GM23338 (cell line): Measurements from ENCODE around the gene BMP15. TPM values are rescaled to one million over a fixed set of nuclear protein-coding genes. Genes with fewer than 3 reads are reported as not detected.

Source experiments
- ATAC-seq: fragments of 200-7000 bp; cut with Tn5 transposase; 3 replicates; pipeline ENCODE4 v1.9.1; 2020
- DNase-seq: peaks from one replicate; pipeline ENCODE4 v3.0.0-alpha.2; 2015; ENCODE audit warnings: low spot score
- H2AFZ ChIP-seq: fragments of 200-600 bp; sonication (generic); 2 replicates; pipeline ENCODE4 v1.8.0; 2016; ENCODE audit warnings: antibody characterized with exemption, mild to moderate bottlenecking, moderate library complexity
- H3F3A ChIP-seq: fragments of 200-600 bp; sonication (generic); replicated peaks from 2 replicates; pipeline ENCODE4 v1.8.0; 2017; ENCODE audit warnings: antibody characterized with exemption, mixed run types, low read depth
- H3K27ac ChIP-seq: fragments of 200-600 bp; sonication (generic); 2 replicates; pipeline ENCODE4 v1.6.1; 2016; ENCODE audit warnings: low read depth
- H3K27me3 ChIP-seq: fragments of 200-600 bp; sonication (generic); 2 replicates; pipeline ENCODE4 v1.8.0; 2016; ENCODE audit warnings: mild to moderate bottlenecking, mixed run types, moderate library complexity; ENCODE audit not compliant: insufficient read depth
- H3K36me3 ChIP-seq: fragments of 200-600 bp; sonication (generic); 2 replicates; pipeline ENCODE4 v1.8.0; 2016; ENCODE audit warnings: mild to moderate bottlenecking; ENCODE audit not compliant: insufficient read depth
- H3K4me1 ChIP-seq: fragments of 200-600 bp; sonication (generic); 2 replicates; pipeline ENCODE4 v1.8.0; 2016; ENCODE audit warnings: mild to moderate bottlenecking, moderate library complexity; ENCODE audit not compliant: insufficient read depth
- H3K4me2 ChIP-seq: fragments of 200-600 bp; sonication (generic); 2 replicates; pipeline ENCODE4 v1.7.1; 2017; ENCODE audit warnings: mixed run types
- H3K4me3 ChIP-seq: fragments of 200-600 bp; sonication (generic); 2 replicates; pipeline ENCODE4 v1.6.1; 2016; ENCODE audit warnings: mixed run types
- H3K79me2 ChIP-seq: fragments of 200-600 bp; sonication (generic); replicated peaks from 2 replicates; pipeline ENCODE4 v1.8.0; 2017; ENCODE audit warnings: mild to moderate bottlenecking; ENCODE audit not compliant: insufficient read depth
- H3K9me2 ChIP-seq: fragments of 200-600 bp; sonication (generic); 2 replicates; pipeline ENCODE4 v1.8.0; 2017; ENCODE audit not compliant: insufficient read depth
- H4K20me1 ChIP-seq: fragments of 200-600 bp; sonication (generic); replicated peaks from 2 replicates; pipeline ENCODE4 v1.8.0; 2017; ENCODE audit warnings: mild to moderate bottlenecking; ENCODE audit not compliant: insufficient read depth
- H3K27ac Mint-ChIP-seq: 2 replicates; pipeline ENCODE4 v1.8.0; 2020; ENCODE audit warnings: inconsistent platforms, mild to moderate bottlenecking, moderate library complexity, mixed read lengths
- H3K27me3 Mint-ChIP-seq: 3 replicates; pipeline ENCODE4 v1.8.0; 2022; ENCODE audit warnings: low read depth, mild to moderate bottlenecking, moderate library complexity, mixed read lengths, inconsistent platforms; ENCODE audit not compliant: insufficient read depth, poor library complexity
- H3K36me3 Mint-ChIP-seq: 3 replicates; pipeline ENCODE4 v1.8.0; 2021; ENCODE audit warnings: low read depth, mild to moderate bottlenecking, inconsistent platforms, moderate library complexity, mixed read lengths
- H3K4me1 Mint-ChIP-seq: 3 replicates; pipeline ENCODE4 v1.8.0; 2020; ENCODE audit warnings: mild to moderate bottlenecking, inconsistent platforms, mixed read lengths
- H3K4me3 Mint-ChIP-seq: 3 replicates; pipeline ENCODE4 v1.8.0; 2021; ENCODE audit warnings: moderate library complexity, mild to moderate bottlenecking, inconsistent platforms, mixed read lengths
- H3K9me3 Mint-ChIP-seq: 3 replicates; pipeline ENCODE4 v1.8.0; 2020; ENCODE audit warnings: moderate library complexity, mild to moderate bottlenecking, inconsistent platforms, mixed read lengths
- CTCF ChIP-seq, 2 experiments: fragments of 200-600 bp in 1 of 2; sonication (generic) in 1 of 2; conservative IDR thresholded peaks; 2 replicates each; pipeline versions ENCODE4 v1.5.1 to v1.6.1; 2016 to 2017; ENCODE audit warnings: antibody characterized with exemption in 2 of 2, low read depth in 2 of 2, mild to moderate bottlenecking in 2 of 2, moderate library complexity in 1 of 2
- ETS1 ChIP-seq: IDR thresholded peaks from 2 replicates; pipeline ENCODE4 v1.6.1; 2016; ENCODE audit warnings: antibody characterized with exemption
- JUNB ChIP-seq: IDR thresholded peaks from one replicate; pipeline ENCODE4 v1.6.1; 2016; ENCODE audit warnings: antibody characterized with exemption; ENCODE audit not compliant: unreplicated experiment
- NANOG ChIP-seq: IDR thresholded peaks from 2 replicates; pipeline ENCODE4 v1.6.1; 2016; ENCODE audit warnings: antibody characterized with exemption, borderline replicate concordance
- POLR2AphosphoS5 ChIP-seq: IDR thresholded peaks from 2 replicates; pipeline ENCODE4 v1.6.1; 2016; ENCODE audit warnings: antibody characterized with exemption, low read depth
- REST ChIP-seq: IDR thresholded peaks from one replicate; pipeline ENCODE4 v1.6.1; 2018; ENCODE audit warnings: antibody characterized with exemption; ENCODE audit not compliant: unreplicated experiment
- STAT1 ChIP-seq: IDR thresholded peaks from one replicate; pipeline ENCODE4 v1.6.1; 2016; ENCODE audit warnings: antibody characterized with exemption; ENCODE audit not compliant: unreplicated experiment
- ZNF331 ChIP-seq: fragments of 250-450 bp; sonication (Bioruptor Pico); IDR thresholded peaks from 2 replicates; pipeline ENCODE4 v1.5.0; 2020; ENCODE audit warnings: low read depth, mild to moderate bottlenecking, moderate library complexity
- polyA plus RNA-seq: library from polyadenylated mRNA; unstranded; fragments of >200 nt; fragmentation: Nextera tagmentation; extraction: Ambion mirVana; gene quantifications from 2 replicates; pipeline ENCODE4 v1.2.1, GENCODE V29; 2016
- total RNA-seq: library from RNA; depleted of rRNA; stranded (reverse); fragments of >200 nt; shearing (Covaris generic); gene quantifications from 2 replicates; pipeline ENCODE4 v1.2.3, GENCODE V29; 2014

Gene BMP15
- total and polyA plus RNA-seq, 2 experiments from 2014 or later, result not detected

- peak; percentile 31 for DNase-seq
- no peaks in the 10 kb centered on the region for H4K20me1 ChIP-seq
- no peaks in the 10 kb centered on the region for H3K9me3 Mint-ChIP-seq
- H3K4me1 Mint-ChIP-seq, result no peaks in the 10 kb centered on the region
- H3K27ac ChIP-seq, result no peak overlapping the region
- no peaks in the 10 kb centered on the region for H3K36me3 Mint-ChIP-seq
- peak; percentile 36 to 71 for TF ChIP-seq CTCF (conservative IDR thresholded peaks at IDR 0.05; ENCODE audit: low read depth in 2 of 2)
- TF ChIP-seq JUNB, result no peak
- TF ChIP-seq ETS1, result no peak
- no peak overlapping the region for H3K4me2 ChIP-seq
- no peaks in the 10 kb centered on the region for H3K36me3 ChIP-seq
- ATAC-seq, result peak; percentile 54
- H3K4me3 Mint-ChIP-seq, result no peak overlapping the region
- H2AFZ ChIP-seq, result no peak overlapping the region
- H3K9me2 ChIP-seq, result no peaks in the 10 kb centered on the region
- no peak overlapping the region for H3K4me3 ChIP-seq
- H3F3A ChIP-seq, result no peaks in the 10 kb centered on the region
- H3K27me3 ChIP-seq, result no peaks in the 10 kb centered on the region
- no peaks in the 10 kb centered on the region for H3K4me1 ChIP-seq
- H3K27me3 Mint-ChIP-seq, result peaks cover 4% of the 10 kb centered on the region
- no peak overlapping the region for H3K27ac Mint-ChIP-seq
- no peaks in the 10 kb centered on the region for H3K79me2 ChIP-seq
Observed at GRCh38 chrX:50889582-50889981, 21.0 kb upstream of the BMP15 start.

- no peaks in the 10 kb centered on the region for H3K36me3 Mint-ChIP-seq
- H3K9me3 Mint-ChIP-seq, result no peaks in the 10 kb centered on the region
- H3K27ac ChIP-seq, result no peak overlapping the region
- H3K27ac Mint-ChIP-seq, result no peak overlapping the region
- H3K79me2 ChIP-seq, result no peaks in the 10 kb centered on the region
- H3K27me3 ChIP-seq, result no peaks in the 10 kb centered on the region
- no peaks in the 10 kb centered on the region for H3F3A ChIP-seq
- TF ChIP-seq NANOG (no peak), REST (no peak), ZNF331 (no peak), JUNB (no peak), POLR2AphosphoS5 (no peak), STAT1 (no peak)
- ATAC-seq, result no peak
- no peaks in the 10 kb centered on the region for H3K36me3 ChIP-seq
- H3K4me1 Mint-ChIP-seq, result no peaks in the 10 kb centered on the region
- H3K9me2 ChIP-seq, result no peaks in the 10 kb centered on the region
- no peak overlapping the region for H2AFZ ChIP-seq
- no peak overlapping the region for H3K4me3 Mint-ChIP-seq
- H4K20me1 ChIP-seq, result no peaks in the 10 kb centered on the region
- H3K4me1 ChIP-seq, result no peaks in the 10 kb centered on the region
- H3K4me3 ChIP-seq, result no peak overlapping the region
- H3K27me3 Mint-ChIP-seq, result peaks cover 3% of the 10 kb centered on the region
- H3K4me2 ChIP-seq, result no peak overlapping the region
- DNase-seq, result no peak
Observed at GRCh38 chrX:50893047-50893446, 17.5 kb upstream of the BMP15 start.
